Endothelial cell of umbilical vein (primary cell): ENCODE measurements around the gene SCARF2. TPM values are rescaled to one million over a fixed set of nuclear protein-coding genes. Genes with fewer than 3 reads are reported as not detected.

Source experiments
- BruUV-seq: library from RNA; stranded (reverse); fragments of 400-500 nt; replicated peaks from 2 replicates; lab custom pipeline; 2021; lab: Mats Ljungman, UMichigan
- CTCF ChIA-PET: fragments of 300-600, 350-600 bp; sonication (Branson Sonifier 250); formaldehyde crosslinking; loops from one replicate; lab custom pipeline; 2021; ENCODE audit warnings: antibody characterized with exemption, inconsistent platforms; lab: Charles Lee
- POLR2A ChIA-PET: fragments of 300-600, 350-600 bp; sonication (Branson Sonifier 250); formaldehyde crosslinking; loops from one replicate; lab custom pipeline; 2021; ENCODE audit warnings: antibody characterized with exemption, inconsistent platforms; lab: Charles Lee
- DNase-seq: peaks from one replicate; pipeline ENCODE4 v3.0.0-alpha.2; 2011; ENCODE audit warnings: low read depth, low spot score
- FAIRE-seq: peaks from 2 replicates; lab custom pipeline; 2011; peaks lifted over from hg19 to GRCh38; lab: Jason Lieb, UNC
- H2AFZ ChIP-seq: 2 replicates; pipeline ENCODE4 v1.6.0; 2012; ENCODE audit warnings: low read depth, low read length, control low read depth, inconsistent platforms
- H3K27ac ChIP-seq: 2 replicates; pipeline ENCODE4 v1.5.1; 2011; ENCODE audit warnings: low read depth, mild to moderate bottlenecking, control low read depth, low read length, moderate library complexity; ENCODE audit not compliant: insufficient read depth
- H3K27me3 ChIP-seq, 2 experiments: 2 replicates each; pipeline versions ENCODE4 v1.6.0 to v1.6.1; 2011; ENCODE audit warnings: low read length in 2 of 2, mixed read lengths in 1 of 2; ENCODE audit not compliant: control insufficient read depth in 2 of 2, insufficient read depth in 2 of 2
- H3K36me3 ChIP-seq, 2 experiments: 2 replicates in 1 of 2; 3 replicates in 1 of 2; pipeline ENCODE4 v1.5.1; 2011; ENCODE audit warnings: low read length in 2 of 2, mild to moderate bottlenecking in 1 of 2, moderate library complexity in 1 of 2; ENCODE audit not compliant: control insufficient read depth in 2 of 2, insufficient read depth in 2 of 2; ENCODE audit errors: extremely low read depth in 1 of 2
- H3K4me1 ChIP-seq: 3 replicates; pipeline ENCODE4 v1.5.1; 2011; ENCODE audit warnings: mild to moderate bottlenecking, low read length; ENCODE audit not compliant: control insufficient read depth, insufficient read depth; ENCODE audit errors: extremely low read depth
- H3K4me2 ChIP-seq: 2 replicates; pipeline ENCODE4 v1.6.1; 2011; ENCODE audit warnings: low read length, control low read depth, mixed read lengths; ENCODE audit not compliant: insufficient read depth
- H3K4me3 ChIP-seq, 3 experiments: fragments of 200-600 bp in 1 of 3; sonication (generic), shearing (Covaris generic) in 1 of 3; replicated peaks in 1 of 3; 2 replicates each; pipeline ENCODE4 v1.5.1; 2011 to 2016; ENCODE audit warnings: control low read depth in 3 of 3, low read length in 3 of 3, mild to moderate bottlenecking in 2 of 3, inconsistent platforms in 1 of 3, low read depth in 1 of 3, moderate library complexity in 1 of 3; ENCODE audit not compliant: insufficient read depth in 1 of 3
- H3K79me2 ChIP-seq: 2 replicates; pipeline ENCODE4 v1.6.0; 2012; ENCODE audit warnings: low read length, inconsistent platforms; ENCODE audit not compliant: control insufficient read depth, insufficient read depth
- H3K9ac ChIP-seq: replicated peaks from 2 replicates; pipeline ENCODE3; 2011; ENCODE audit warnings: low read length, control low read depth; ENCODE audit not compliant: insufficient read depth; ENCODE audit errors: extremely low read depth
- H3K9me1 ChIP-seq: replicated peaks from 3 replicates; pipeline ENCODE4 v1.6.0; 2011; ENCODE audit warnings: mild to moderate bottlenecking, low read length; ENCODE audit not compliant: control insufficient read depth, insufficient read depth; ENCODE audit errors: extremely low read depth
- H3K9me3 ChIP-seq: replicated peaks from 2 replicates; pipeline ENCODE4 v1.5.1; 2012; ENCODE audit warnings: low read length, inconsistent platforms; ENCODE audit not compliant: control insufficient read depth, insufficient read depth
- H4K20me1 ChIP-seq: replicated peaks from 2 replicates; pipeline ENCODE3; 2011; ENCODE audit warnings: mild to moderate bottlenecking, low read length; ENCODE audit not compliant: control insufficient read depth, insufficient read depth; ENCODE audit errors: extremely low read depth
- CTCF ChIP-seq, 2 donors: IDR thresholded peaks; 1 replicate in 1 of 2; 2 replicates in 1 of 2; pipeline ENCODE4 v1.5.1; 2011; ENCODE audit warnings: low read length in 2 of 2, mild to moderate bottlenecking in 2 of 2, moderate library complexity in 2 of 2, control low read depth in 1 of 2, inconsistent platforms in 1 of 2, low read depth in 1 of 2; ENCODE audit not compliant: insufficient read depth in 1 of 2; ENCODE audit errors: extremely low read depth in 1 of 2
- EZH2 ChIP-seq: IDR thresholded peaks from 2 replicates; pipeline ENCODE4 v1.6.1; 2012; ENCODE audit warnings: borderline replicate concordance, low read depth, mild to moderate bottlenecking, moderate library complexity, low read length, inconsistent platforms; ENCODE audit not compliant: severe bottlenecking
- FOS ChIP-seq: IDR thresholded peaks from 2 replicates; pipeline ENCODE4 v1.6.1; 2011; ENCODE audit warnings: mild to moderate bottlenecking, low read length, moderate library complexity, borderline replicate concordance; ENCODE audit not compliant: insufficient read depth
- GATA2 ChIP-seq: IDR thresholded peaks from 2 replicates; pipeline ENCODE4 v1.7.0; 2011; ENCODE audit warnings: low read depth, mild to moderate bottlenecking, moderate library complexity, mixed read lengths, low read length; ENCODE audit not compliant: insufficient read length, insufficient read depth
- JUN ChIP-seq: IDR thresholded peaks from 2 replicates; pipeline ENCODE4 v1.6.1; 2011; ENCODE audit warnings: borderline replicate concordance, low read depth; ENCODE audit not compliant: insufficient read length, insufficient read depth
- MAX ChIP-seq: IDR thresholded peaks from 2 replicates; pipeline ENCODE4 v1.6.1; 2011; ENCODE audit not compliant: insufficient read depth, insufficient read length
- MYC ChIP-seq: IDR thresholded peaks from one replicate; pipeline ENCODE4 v1.6.1; 2011; ENCODE audit warnings: mild to moderate bottlenecking, low read depth, low read length
- POLR2A ChIP-seq: IDR thresholded peaks from 2 replicates; pipeline ENCODE4 v1.6.1; 2012; ENCODE audit warnings: low read depth, mild to moderate bottlenecking, control low read depth, low read length
- POLR2AphosphoS5 ChIP-seq: IDR thresholded peaks from 2 replicates; pipeline ENCODE4 v1.6.1; 2012; ENCODE audit warnings: low read depth, mild to moderate bottlenecking, control low read depth, low read length, moderate library complexity; ENCODE audit not compliant: insufficient read depth
- dilution Hi-C: fragments of 300-500 bp; cut with MboI; formaldehyde crosslinking; loops from one replicate; pipeline ENCODE4 v1.15.0; 2019; ENCODE audit warnings: low sequenced_read_pairs; ENCODE audit not compliant: extremely low pct_ligation_motif_present
- intact Hi-C: fragments of 100-400 bp; cut with micrococcal nuclease; formaldehyde crosslinking; loops from one replicate; pipeline ENCODE4 v1.10.0; 2022
- polyA plus RNA-seq, 4 experiments: library from polyadenylated mRNA; depleted of rRNA in 3 of 4; stranded (reverse) in 3 of 4; unstranded in 1 of 4; fragments of >200 nt; gene quantifications; 2 replicates each; pipeline versions ENCODE4 v1.2.1 to v1.2.3, GENCODE V29; 2011 to 2012; ENCODE audit warnings: missing spikeins in 1 of 4
- total RNA-seq: library from RNA; stranded (reverse); gene quantifications from 2 replicates; pipeline ENCODE4 v1.2.3, GENCODE V29; 2021

Gene SCARF2
- total and polyA plus RNA-seq, 2 donors (not counting 3 experiments of a cell fraction or from before 2014, with no cell fraction given): 15.7 to 20.1 TPM

- H3K79me2 ChIP-seq: no peaks in the 10 kb centered on the region
- FAIRE-seq (no peak), DNase-seq (no peak)
- no peaks in the 10 kb centered on the region for H3K9me3 ChIP-seq
- H3K4me1 ChIP-seq: no peaks in the 10 kb centered on the region
- POLR2A ChIA-PET: no interaction called here
- no peaks in the 10 kb centered on the region for H4K20me1 ChIP-seq
- peaks cover 5% of the 10 kb centered on the region in 2 experiments for H3K27me3 ChIP-seq
- no peak overlapping the region for H3K4me2 ChIP-seq
- no peak overlapping the region for H2AFZ ChIP-seq
- dilution Hi-C loops: no loop called here
- H3K27ac ChIP-seq: no peak overlapping the region
- no peaks in the 10 kb centered on the region for H3K9me1 ChIP-seq
- CTCF ChIA-PET: no interaction called here
- no peak overlapping the region for H3K4me3 ChIP-seq
- no peak overlapping the region for H3K9ac ChIP-seq
- no TSS peak for BruUV-seq
- TF ChIP-seq MAX: no peak
- TF ChIP-seq GATA2: no peak
- TF ChIP-seq EZH2: no peak
- TF ChIP-seq JUN: no peak
- TF ChIP-seq POLR2AphosphoS5: no peak
- no peak for TF ChIP-seq MYC
- no peak for TF ChIP-seq CTCF (IDR thresholded peaks at IDR 0.05; ENCODE audit: extremely low read depth in 1 of 2, insufficient read depth in 1 of 2, low read depth in 1 of 2, low read length in 2 of 2)
- TF ChIP-seq FOS: no peak
- no peak for TF ChIP-seq POLR2A
- intact Hi-C loops: no loop called here
- H3K36me3 ChIP-seq: no peaks in the 10 kb centered on the region
Measured at GRCh38 chr22:20413217-20414058, 24.2 kb downstream of the SCARF2 start.
